Endothelial cell of umbilical vein (primary cell): ENCODE data around the gene ADCY3. TPM values are rescaled to one million over a fixed set of nuclear protein-coding genes. Genes with fewer than 3 reads are reported as not detected.
"Not testable (repeated sequence)": the region's sequence is repeated elsewhere in the genome, so short reads cannot be mapped to it uniquely, and the experiment has no call there.

Source experiments
- BruUV-seq: library from RNA; stranded (reverse); fragments of 400-500 nt; replicated peaks from 2 replicates; lab custom pipeline; 2021; lab: Mats Ljungman, UMichigan
- CTCF ChIA-PET: fragments of 300-600, 350-600 bp; sonication (Branson Sonifier 250); formaldehyde crosslinking; loops from one replicate; lab custom pipeline; 2021; ENCODE audit warnings: antibody characterized with exemption, inconsistent platforms; lab: Charles Lee
- POLR2A ChIA-PET: fragments of 300-600, 350-600 bp; sonication (Branson Sonifier 250); formaldehyde crosslinking; loops from one replicate; lab custom pipeline; 2021; ENCODE audit warnings: antibody characterized with exemption, inconsistent platforms; lab: Charles Lee
- DNase-seq: peaks from one replicate; pipeline ENCODE4 v3.0.0-alpha.2; 2011; ENCODE audit warnings: low read depth, low spot score
- FAIRE-seq: peaks from 2 replicates; lab custom pipeline; 2011; peaks lifted over from hg19 to GRCh38; lab: Jason Lieb, UNC
- H2AFZ ChIP-seq: 2 replicates; pipeline ENCODE4 v1.6.0; 2012; ENCODE audit warnings: low read depth, low read length, control low read depth, inconsistent platforms
- H3K27ac ChIP-seq: 2 replicates; pipeline ENCODE4 v1.5.1; 2011; ENCODE audit warnings: low read depth, mild to moderate bottlenecking, control low read depth, low read length, moderate library complexity; ENCODE audit not compliant: insufficient read depth
- H3K27me3 ChIP-seq, 2 experiments: 2 replicates each; pipeline versions ENCODE4 v1.6.0 to v1.6.1; 2011; ENCODE audit warnings: low read length in 2 of 2, mixed read lengths in 1 of 2; ENCODE audit not compliant: control insufficient read depth in 2 of 2, insufficient read depth in 2 of 2
- H3K36me3 ChIP-seq, 2 experiments: 2 replicates in 1 of 2; 3 replicates in 1 of 2; pipeline ENCODE4 v1.5.1; 2011; ENCODE audit warnings: low read length in 2 of 2, mild to moderate bottlenecking in 1 of 2, moderate library complexity in 1 of 2; ENCODE audit not compliant: control insufficient read depth in 2 of 2, insufficient read depth in 2 of 2; ENCODE audit errors: extremely low read depth in 1 of 2
- H3K4me1 ChIP-seq: 3 replicates; pipeline ENCODE4 v1.5.1; 2011; ENCODE audit warnings: mild to moderate bottlenecking, low read length; ENCODE audit not compliant: control insufficient read depth, insufficient read depth; ENCODE audit errors: extremely low read depth
- H3K4me2 ChIP-seq: 2 replicates; pipeline ENCODE4 v1.6.1; 2011; ENCODE audit warnings: low read length, control low read depth, mixed read lengths; ENCODE audit not compliant: insufficient read depth
- H3K4me3 ChIP-seq, 3 experiments: fragments of 200-600 bp in 1 of 3; sonication (generic), shearing (Covaris generic) in 1 of 3; replicated peaks in 1 of 3; 2 replicates each; pipeline ENCODE4 v1.5.1; 2011 to 2016; ENCODE audit warnings: control low read depth in 3 of 3, low read length in 3 of 3, mild to moderate bottlenecking in 2 of 3, inconsistent platforms in 1 of 3, low read depth in 1 of 3, moderate library complexity in 1 of 3; ENCODE audit not compliant: insufficient read depth in 1 of 3
- H3K79me2 ChIP-seq: 2 replicates; pipeline ENCODE4 v1.6.0; 2012; ENCODE audit warnings: low read length, inconsistent platforms; ENCODE audit not compliant: control insufficient read depth, insufficient read depth
- H3K9ac ChIP-seq: replicated peaks from 2 replicates; pipeline ENCODE3; 2011; ENCODE audit warnings: low read length, control low read depth; ENCODE audit not compliant: insufficient read depth; ENCODE audit errors: extremely low read depth
- H3K9me1 ChIP-seq: replicated peaks from 3 replicates; pipeline ENCODE4 v1.6.0; 2011; ENCODE audit warnings: mild to moderate bottlenecking, low read length; ENCODE audit not compliant: control insufficient read depth, insufficient read depth; ENCODE audit errors: extremely low read depth
- H3K9me3 ChIP-seq: replicated peaks from 2 replicates; pipeline ENCODE4 v1.5.1; 2012; ENCODE audit warnings: low read length, inconsistent platforms; ENCODE audit not compliant: control insufficient read depth, insufficient read depth
- H4K20me1 ChIP-seq: replicated peaks from 2 replicates; pipeline ENCODE3; 2011; ENCODE audit warnings: mild to moderate bottlenecking, low read length; ENCODE audit not compliant: control insufficient read depth, insufficient read depth; ENCODE audit errors: extremely low read depth
- dilution Hi-C: fragments of 300-500 bp; cut with MboI; formaldehyde crosslinking; loops from one replicate; pipeline ENCODE4 v1.15.0; 2019; ENCODE audit warnings: low sequenced_read_pairs; ENCODE audit not compliant: extremely low pct_ligation_motif_present
- intact Hi-C: fragments of 100-400 bp; cut with micrococcal nuclease; formaldehyde crosslinking; loops from one replicate; pipeline ENCODE4 v1.10.0; 2022
- polyA plus RNA-seq, 4 experiments: library from polyadenylated mRNA; depleted of rRNA in 3 of 4; stranded (reverse) in 3 of 4; unstranded in 1 of 4; fragments of >200 nt; gene quantifications; 2 replicates each; pipeline versions ENCODE4 v1.2.1 to v1.2.3, GENCODE V29; 2011 to 2012; ENCODE audit warnings: missing spikeins in 1 of 4
- total RNA-seq: library from RNA; stranded (reverse); gene quantifications from 2 replicates; pipeline ENCODE4 v1.2.3, GENCODE V29; 2021

Gene ADCY3
- total and polyA plus RNA-seq, 2 donors (not counting 3 experiments of a cell fraction or from before 2014, with no cell fraction given): 54.0 to 61.3 TPM

GRCh38 chr2:24805811-24806660 is 114.0 kb downstream of the ADCY3 start:
- H2AFZ ChIP-seq, BruUV-seq, H3K9me1 ChIP-seq, FAIRE-seq, H3K27ac ChIP-seq, DNase-seq, H3K27me3 ChIP-seq, H3K4me2 ChIP-seq, CTCF ChIA-PET, dilution Hi-C loops, H3K9me3 ChIP-seq, H4K20me1 ChIP-seq, H3K4me1 ChIP-seq, POLR2A ChIA-PET, intact Hi-C loops, H3K36me3 ChIP-seq, H3K4me3 ChIP-seq, H3K9ac ChIP-seq: not testable (repeated sequence)
- H3K79me2 ChIP-seq: peaks cover 59% of the 10 kb centered on the region

GRCh38 chr2:24800487-24800886 is 119.5 kb downstream of the ADCY3 start:
- H3K4me1 ChIP-seq, H3K9me3 ChIP-seq, H3K9me1 ChIP-seq, intact Hi-C loops, dilution Hi-C loops, H4K20me1 ChIP-seq, POLR2A ChIA-PET, BruUV-seq, H3K27ac ChIP-seq, CTCF ChIA-PET, H3K4me3 ChIP-seq, H3K27me3 ChIP-seq, H3K4me2 ChIP-seq, H3K36me3 ChIP-seq, FAIRE-seq, DNase-seq, H3K9ac ChIP-seq, H2AFZ ChIP-seq: not testable (repeated sequence)
- peaks cover 52% of the 10 kb centered on the region for H3K79me2 ChIP-seq
